ENCODE data around the gene ZBTB25. TPM values are rescaled to one million over a fixed set of nuclear protein-coding genes. Genes with fewer than 3 reads are reported as not detected.

ZBTB25 gene
- total RNA-seq, 1 donor from 2014 or later, result 20.6 TPM

GRCh38 chr14:64442300-64442988 lies 61.2 kb downstream of the ZBTB25 start:
- no peaks in the 10 kb centered on the region for H3K9me3 Mint-ChIP-seq
- no peaks in the 10 kb centered on the region for H3K27me3 Mint-ChIP-seq (ENCODE audit: low read depth)
- no peak for TF ChIP-seq CTCF (IDR thresholded peaks at IDR 0.05; ENCODE audit: unreplicated experiment)
- peaks cover 38% of the 10 kb centered on the region for H3K36me3 Mint-ChIP-seq
- H3K4me3 Mint-ChIP-seq, result no peak overlapping the region
- peaks cover 24% of the 10 kb centered on the region for H3K4me1 Mint-ChIP-seq
- no peak for DNase-seq (ENCODE audit: low spot score in 2 of 2, unreplicated experiment in 2 of 2)
- no peak overlapping the region for H3K27ac Mint-ChIP-seq

GRCh38 chr14:64440494-64440893 lies 63.1 kb downstream of the ZBTB25 start:
- H3K4me1 Mint-ChIP-seq, result peaks cover 18% of the 10 kb centered on the region

GRCh38 chr14:64439141-64439540 lies 64.5 kb downstream of the ZBTB25 start:
- no peak for TF ChIP-seq CTCF (IDR thresholded peaks at IDR 0.05; ENCODE audit: unreplicated experiment)
- Mint-ChIP-seq H3K9me3 (no peaks in the 10 kb centered on the region), H3K36me3 (peaks cover 40% of the 10 kb centered on the region), H3K27ac (peak overlapping the region; percentile 22), H3K4me1 (peaks cover 8% of the 10 kb centered on the region), H3K27me3 (ENCODE audit: low read depth) (no peaks in the 10 kb centered on the region), H3K4me3 (no peak overlapping the region)
- no peak for DNase-seq (ENCODE audit: low spot score in 2 of 2, unreplicated experiment in 2 of 2)

More at GRCh38 chr14:64440494-64440893, 63.1 kb downstream of the ZBTB25 start:
- Mint-ChIP-seq H3K4me3 (no peak overlapping the region), H3K9me3 (no peaks in the 10 kb centered on the region), H3K27ac (no peak overlapping the region), H3K27me3 (ENCODE audit: low read depth) (no peaks in the 10 kb centered on the region), H3K36me3 (peaks cover 40% of the 10 kb centered on the region)
- no peak for TF ChIP-seq CTCF (IDR thresholded peaks at IDR 0.05; ENCODE audit: unreplicated experiment)
- DNase-seq (ENCODE audit: low spot score in 2 of 2, unreplicated experiment in 2 of 2), result no peak

GRCh38 chr14:64438181-64438841 lies 65.3 kb downstream of the ZBTB25 start:
- no peaks in the 10 kb centered on the region for H3K9me3 Mint-ChIP-seq
- TF ChIP-seq CTCF (IDR thresholded peaks at IDR 0.05; ENCODE audit: unreplicated experiment), result no peak
- H3K4me1 Mint-ChIP-seq, result peaks cover 8% of the 10 kb centered on the region
- no peaks in the 10 kb centered on the region for H3K27me3 Mint-ChIP-seq (ENCODE audit: low read depth)
- DNase-seq (ENCODE audit: low spot score in 2 of 2, unreplicated experiment in 2 of 2), result no peak
- peak overlapping the region; percentile 57 for H3K27ac Mint-ChIP-seq
- H3K4me3 Mint-ChIP-seq, result no peak overlapping the region
- peaks cover 37% of the 10 kb centered on the region for H3K36me3 Mint-ChIP-seq

GRCh38 chr14:64434528-64434927 lies 69.1 kb downstream of the ZBTB25 start:
- no peaks in the 10 kb centered on the region for H3K9me3 Mint-ChIP-seq
- no peak for DNase-seq (ENCODE audit: low spot score in 2 of 2, unreplicated experiment in 2 of 2)

More at GRCh38 chr14:64434528-64434927, 69.1 kb downstream of the ZBTB25 start:
- Mint-ChIP-seq H3K4me1 (peaks cover 8% of the 10 kb centered on the region), H3K27me3 (ENCODE audit: low read depth) (no peaks in the 10 kb centered on the region), H3K36me3 (peaks cover 35% of the 10 kb centered on the region), H3K4me3 (no peak overlapping the region), H3K27ac (no peak overlapping the region)
- TF ChIP-seq CTCF (IDR thresholded peaks at IDR 0.05; ENCODE audit: unreplicated experiment), result no peak
